MG63 (cell line): Measurements from ENCODE around the gene TSPYL2. TPM values are rescaled to one million over a fixed set of nuclear protein-coding genes. Genes with fewer than 3 reads are reported as not detected.

ENCODE experiments used
- total RNA-seq: library from RNA; depleted of rRNA; stranded (reverse); fragments of >200 nt; shearing (Covaris generic); gene quantifications from 2 replicates; pipeline ENCODE4 v1.2.3, GENCODE V29; 2014; ENCODE audit warnings: low replicate concordance; rRNA removed

TSPYL2 gene
- total RNA-seq, 1 experiment from 2014 or later = 10.8 TPM

Other genes with a start within 250 kb of the TSPYL2 start
- not detected in 2 replicates for gene XAGE3, start 214.3 kb upstream of the TSPYL2 start, total RNA-seq
- gene FAM156B, start 185.0 kb upstream of the TSPYL2 start, total RNA-seq = 4.6 and 24.9 TPM in 2 replicates
- gene FAM156A, start 123.8 kb upstream of the TSPYL2 start, total RNA-seq = 2.1 and 14.5 TPM in 2 replicates
- gene GPR173, start 33.6 kb upstream of the TSPYL2 start, total RNA-seq = 0.63 TPM in 1 of 2 replicates, not detected in the other
- 1.7 and 4.4 TPM in 2 replicates for gene KANTR, start 11.8 kb downstream of the TSPYL2 start, total RNA-seq
- gene KDM5C, start 142.8 kb downstream of the TSPYL2 start, total RNA-seq = 43.1 and 63.8 TPM in 2 replicates
- gene IQSEC2, start 199.2 kb downstream of the TSPYL2 start, total RNA-seq = 3.4 and 5.7 TPM in 2 replicates